HepG2 (cell line): ENCODE results near the gene SPEM2. TPM values are rescaled to one million over a fixed set of nuclear protein-coding genes. Genes with fewer than 3 reads are reported as not detected.

Experiments used
- ATAC-seq: fragments of 200-7000 bp; cut with Tn5 transposase; 3 replicates; pipeline ENCODE4 v1.9.1; 2020; ENCODE audit warnings: mild to moderate bottlenecking, moderate library complexity
- BruUV-seq: library from RNA; stranded (reverse); fragments of 400-500 nt; replicated peaks from 2 replicates; lab custom pipeline; 2021; lab: Mats Ljungman, UMichigan
- CTCF ChIA-PET: fragments of 300-600 bp; formaldehyde crosslinking; extraction: SDS; loops from one replicate; lab custom pipeline; 2021; ENCODE audit warnings: low total read pairs, inconsistent platforms, low intra/inter-chr PET ratio; lab: Yijun Ruan, JAX
- POLR2A ChIA-PET: fragments of 350-600 bp; sonication (Branson Sonifier 250); formaldehyde crosslinking; loops from one replicate; lab custom pipeline; 2020; ENCODE audit warnings: antibody characterized with exemption, inconsistent platforms; lab: Yijun Ruan, JAX
- DNase-seq: peaks from one replicate; pipeline ENCODE4 v3.0.0-alpha.2; 2015; ENCODE audit warnings: low spot score
- FAIRE-seq: peaks from 3 replicates; lab custom pipeline; 2011; peaks lifted over from hg19 to GRCh38; lab: Jason Lieb, UNC
- H2AFZ ChIP-seq: one replicate; pipeline ENCODE4 v1.6.1; 2011; ENCODE audit warnings: low read length, inconsistent platforms
- H3K27ac ChIP-seq: fragments of 300-600 bp; 3 replicates; pipeline ENCODE4 v1.8.0; 2011; ENCODE audit warnings: mixed run types, mild to moderate bottlenecking, mixed read lengths, low read length, inconsistent platforms; ENCODE audit not compliant: insufficient read depth; ENCODE audit errors: extremely low read length
- H3K27me3 ChIP-seq, 2 experiments: fragments of 200-600 bp in 1 of 2; 2 replicates in 1 of 2; 3 replicates in 1 of 2; pipeline versions ENCODE4 v1.6.0 to v1.8.0; 2011; ENCODE audit warnings: low read length in 2 of 2, mild to moderate bottlenecking in 2 of 2, moderate library complexity in 2 of 2, inconsistent platforms in 1 of 2; ENCODE audit not compliant: insufficient read depth in 2 of 2, control insufficient read depth in 1 of 2
- H3K36me3 ChIP-seq, 2 experiments: fragments of 200-600 bp in 1 of 2; replicated peaks in 1 of 2; 2 replicates in 1 of 2; 3 replicates in 1 of 2; pipeline versions ENCODE4 v1.5.1 to v1.8.0; 2011; ENCODE audit warnings: low read length in 2 of 2, inconsistent platforms in 1 of 2; ENCODE audit not compliant: insufficient read depth in 2 of 2, control insufficient read depth in 1 of 2
- H3K4me1 ChIP-seq: 2 replicates; pipeline ENCODE4 v1.5.1; 2012; ENCODE audit warnings: low read length, inconsistent platforms; ENCODE audit not compliant: insufficient read depth
- H3K4me2 ChIP-seq: 2 replicates; pipeline ENCODE4 v1.6.0; 2011; ENCODE audit warnings: low read depth, low read length, inconsistent platforms
- H3K4me3 ChIP-seq, 3 experiments: fragments of 200-600 bp in 1 of 3; sonication (generic), shearing (Covaris generic) in 1 of 3; replicated peaks in 1 of 3; 2 replicates each; pipeline ENCODE4 v1.5.1; 2011 to 2016; ENCODE audit warnings: low read length in 3 of 3, inconsistent platforms in 2 of 3, low read depth in 2 of 3, mild to moderate bottlenecking in 2 of 3, control low read depth in 1 of 3, mixed read lengths in 1 of 3; ENCODE audit not compliant: insufficient read depth in 1 of 3
- H3K79me2 ChIP-seq: one replicate; pipeline ENCODE4 v1.6.1; 2011; ENCODE audit warnings: low read length, inconsistent platforms; ENCODE audit not compliant: insufficient read depth
- H3K9ac ChIP-seq: 2 replicates; pipeline ENCODE4 v1.6.0; 2011; ENCODE audit warnings: mild to moderate bottlenecking, low read depth, low read length, inconsistent platforms; ENCODE audit not compliant: insufficient read depth
- H3K9me3 ChIP-seq: 2 replicates; pipeline ENCODE4 v1.5.1; 2012; ENCODE audit warnings: mild to moderate bottlenecking, low read length
- H4K20me1 ChIP-seq: 2 replicates; pipeline ENCODE4 v1.6.0; 2011; ENCODE audit warnings: inconsistent platforms, mild to moderate bottlenecking, low read length, moderate library complexity; ENCODE audit not compliant: insufficient read depth
- ATF7 ChIP-seq, 2 experiments: fragments of 450-650 bp in 1 of 2; sonication (generic) in 1 of 2; formaldehyde crosslinking in 1 of 2; IDR thresholded peaks; 2 replicates each; pipeline versions ENCODE4 v1.4.0 to v1.6.1; 2016 to 2020; ENCODE audit warnings: antibody characterized with exemption in 1 of 2, mild to moderate bottlenecking in 1 of 2, missing genetic modification reagents in 1 of 2
- BATF2 ChIP-seq: sonication (generic); formaldehyde crosslinking; IDR thresholded peaks from 2 replicates; pipeline ENCODE4 v1.8.0; 2022; ENCODE audit warnings: mild to moderate bottlenecking, missing genetic modification reagents, moderate library complexity
- CREB1 ChIP-seq, 2 experiments: fragments of 450-650 bp in 1 of 2; IDR thresholded peaks; 2 replicates each; pipeline ENCODE4 v1.6.1; 2016 to 2017; ENCODE audit warnings: control low read depth in 1 of 2, mild to moderate bottlenecking in 1 of 2, missing compliant biosample characterization in 1 of 2, missing genetic modification characterization in 1 of 2
- GATA4 ChIP-seq: sonication (generic); IDR thresholded peaks from 2 replicates; pipeline ENCODE4 v1.6.1; 2016; ENCODE audit warnings: antibody characterized with exemption, low read depth, borderline replicate concordance
- PLSCR1 ChIP-seq: sonication (generic); formaldehyde crosslinking; IDR thresholded peaks from 2 replicates; pipeline ENCODE4 v1.5.0; 2020; ENCODE audit warnings: missing genetic modification reagents, mild to moderate bottlenecking, borderline replicate concordance
- RFXANK ChIP-seq: IDR thresholded peaks from 2 replicates; pipeline ENCODE4 v1.6.1; 2016
- TBX2 ChIP-seq: sonication (generic); formaldehyde crosslinking; IDR thresholded peaks from 2 replicates; pipeline ENCODE4 v1.5.0; 2020; ENCODE audit warnings: missing genetic modification reagents, mild to moderate bottlenecking, borderline replicate concordance
- ZBTB14 ChIP-seq: sonication (generic); formaldehyde crosslinking; IDR thresholded peaks from 2 replicates; pipeline ENCODE4 v1.4.0; 2020; ENCODE audit warnings: missing genetic modification reagents
- ZBTB3 ChIP-seq: sonication (generic); formaldehyde crosslinking; IDR thresholded peaks from 2 replicates; pipeline ENCODE4 v1.4.0; 2020; ENCODE audit warnings: low read depth, mild to moderate bottlenecking, moderate library complexity, missing genetic modification reagents, borderline replicate concordance
- ZHX1 ChIP-seq: sonication (generic); formaldehyde crosslinking; IDR thresholded peaks from 2 replicates; pipeline ENCODE4 v1.8.1; 2022; ENCODE audit warnings: low read depth, mild to moderate bottlenecking, missing genetic modification reagents
- ZNF720 ChIP-seq: sonication (generic); formaldehyde crosslinking; IDR thresholded peaks from 2 replicates; pipeline ENCODE4 v1.4.0; 2020; ENCODE audit warnings: missing genetic modification reagents
- WGBS: methylation state at CpG from one replicate; pipeline ENCODE4 v1.1.6; 2017; ENCODE audit warnings: low lambda C conversion rate; 5-methylcytosine and 5-hydroxymethylcytosine counted together
- in situ Hi-C: cut with HindIII; loops from 2 replicates; pipeline ENCODE4 v1.10.0; 2017; ENCODE audit warnings: low pct_unique_long_range_greater_than_20kb; ENCODE audit not compliant: extremely low pct_ligation_motif_present
- intact Hi-C: fragments of 100-400 bp; cut with micrococcal nuclease; formaldehyde crosslinking; loops from one replicate; pipeline ENCODE4 v1.10.0; 2022; ENCODE audit not compliant: unreplicated experiment
- polyA plus RNA-seq, 8 experiments: library from polyadenylated mRNA; depleted of rRNA in 3 of 8; stranded (reverse) in 7 of 8; unstranded in 1 of 8; fragments of >200 nt; fragmentation: Illumina TruSeq in 4 of 8; extraction: Trizol in 4 of 8; gene quantifications; 2 replicates each; pipeline versions ENCODE4 v1.2.1 to v1.2.3, GENCODE V29; 2011 to 2016; ENCODE audit warnings: low read depth in 4 of 8, missing spikeins in 1 of 8, mixed read lengths in 1 of 8; ENCODE audit not compliant: insufficient read depth in 1 of 8
- total RNA-seq, 5 experiments: library from RNA; depleted of rRNA; stranded (reverse); fragments of >200 nt; fragmentation: Illumina TruSeq; extraction: Trizol; gene quantifications; 2 replicates each; pipeline ENCODE4 v1.2.3, GENCODE V29; 2016; ENCODE audit warnings: low read depth in 1 of 5

Gene SPEM2
- total and polyA plus RNA-seq, 2 of the 13 experiments (the other 11 are each of a cell fraction or from before 2014, with no cell fraction given) = not detected

GRCh38 chr17:7414837-7415236, 10.6 kb upstream of the SPEM2 start:
- no peaks in the 10 kb centered on the region for H3K27me3 ChIP-seq
- no peak for FAIRE-seq
- in situ Hi-C loops = no loop called here
- CTCF ChIA-PET = no interaction called here
- H3K4me2 ChIP-seq = no peak overlapping the region
- H3K4me1 ChIP-seq = 0 out of 2 replicates have a peak, but pooled peaks cover 2% of the 10 kb centered on the region
- H3K79me2 ChIP-seq = no peaks in the 10 kb centered on the region
- no peaks in the 10 kb centered on the region for H4K20me1 ChIP-seq
- no TSS peak for BruUV-seq
- ATAC-seq = no peak
- DNase-seq = no peak
- 87% methylated on average over 7 of the region's 14 CpGs for WGBS
- H3K4me3 ChIP-seq = no peak overlapping the region
- H3K27ac ChIP-seq = no peak overlapping the region
- H2AFZ ChIP-seq = no peak overlapping the region
- POLR2A ChIA-PET = no interaction called here
- H3K9ac ChIP-seq = no peak overlapping the region
- intact Hi-C loops = no loop called here
- TF ChIP-seq ZBTB14 (CRISPR knock-in tag) (no peak), ZNF720 (CRISPR knock-in tag) (no peak), RFXANK (CRISPR knock-in tag) (no peak)
- no peaks in the 10 kb centered on the region for H3K9me3 ChIP-seq
- H3K36me3 ChIP-seq = no peaks in the 10 kb centered on the region

GRCh38 chr17:7415784-7416183, 9.6 kb upstream of the SPEM2 start:
- no peak overlapping the region for H3K9ac ChIP-seq
- POLR2A ChIA-PET = no interaction called here
- H3K27me3 ChIP-seq = peaks cover 1 to 5% of the 10 kb centered on the region in 2 experiments; a peak in 1 of 5 replicates
- no peak for DNase-seq
- no peak for ATAC-seq
- no peaks in the 10 kb centered on the region for H3K79me2 ChIP-seq
- H3K9me3 ChIP-seq = no peaks in the 10 kb centered on the region
- H3K4me3 ChIP-seq = no peak overlapping the region
- intact Hi-C loops (no loop called here), in situ Hi-C loops (no loop called here)
- CTCF ChIA-PET = no interaction called here
- TF ChIP-seq ZHX1 (CRISPR knock-in tag) (no peak), ATF7 (IDR thresholded peaks at IDR 0.05) (peak; percentile 95), ATF7 (CRISPR knock-in tag; IDR thresholded peaks at IDR 0.05) (no peak), PLSCR1 (no peak), ZBTB3 (CRISPR knock-in tag) (no peak), TBX2 (CRISPR knock-in tag) (no peak), CREB1 (IDR thresholded peaks at IDR 0.05) (peak; percentile 78), CREB1 (CRISPR knock-in tag; IDR thresholded peaks at IDR 0.05) (no peak), BATF2 (no peak), GATA4 (no peak)
- H3K36me3 ChIP-seq = no peaks in the 10 kb centered on the region
- H3K4me1 ChIP-seq = 0 out of 2 replicates have a peak, but pooled peaks cover 11% of the 10 kb centered on the region
- WGBS = 91% methylated on average over 23 of the region's 23 CpGs
- no peak overlapping the region for H3K27ac ChIP-seq
- no peak for FAIRE-seq
- H3K4me2 ChIP-seq = no peak overlapping the region
- no TSS peak for BruUV-seq
- no peaks in the 10 kb centered on the region for H4K20me1 ChIP-seq
- H2AFZ ChIP-seq = no peak overlapping the region
